Posterior cingulate gyrus (tissue), 11 donors: Measurements from ENCODE around the gene DDX24.
"Not testable (repeated sequence)": the region's sequence is repeated elsewhere in the genome, so short reads cannot be mapped to it uniquely, and the experiment has no call there.

Experiments used
- DNase-seq, 10 donors: peaks; one replicate each; pipeline versions ENCODE4 v3.0.0 to v3.0.0-alpha.2; 2020 to 2021; ENCODE audit warnings: mixed read lengths in 3 of 10
- intact Hi-C: fragments of 100-400 bp; cut with DNase I; formaldehyde crosslinking; loops from one replicate; pipeline ENCODE4 v1.15.1; 2023

The DDX24 gene

GRCh38 chr14:94088516-94088915, 7.5 kb upstream of the DDX24 start:
- intact Hi-C loops: no loop called here
- no peak for DNase-seq

- no peak for DNase-seq
- intact Hi-C loops: no loop called here
Observed at GRCh38 chr14:94087891-94088290, 6.9 kb upstream of the DDX24 start.

- no peak for DNase-seq
- intact Hi-C loops: loop anchor here (2.0 to 5.0 kb wide), 3 partner anchors 46 to 96 kb away; partner anchors contain the start of gene IFI27L2
Observed at GRCh38 chr14:94081386-94081820, 401 bp upstream of the DDX24 start.

- no peak for DNase-seq
- intact Hi-C loops: loop anchor here (2.0 to 5.0 kb wide), 3 partner anchors 47 to 97 kb away; partner anchors contain the start of gene IFI27L2
Observed at GRCh38 chr14:94079891-94080620, 946 bp downstream of the DDX24 start.

- no peak for DNase-seq
- intact Hi-C loops: no loop called here
Observed at GRCh38 chr14:94077823-94078222, 3.2 kb downstream of the DDX24 start.

- DNase-seq: no peak
Observed at GRCh38 chr14:94077111-94077821, 3.7 kb downstream of the DDX24 start.

GRCh38 chr14:94075008-94075407, 6.0 kb downstream of the DDX24 start:
- intact Hi-C loops: no loop called here
- DNase-seq: no peak

More at GRCh38 chr14:94077111-94077821, 3.7 kb downstream of the DDX24 start:
- intact Hi-C loops: no loop called here

GRCh38 chr14:94074534-94074933, 6.5 kb downstream of the DDX24 start:
- DNase-seq: no peak
- intact Hi-C loops: no loop called here

- intact Hi-C loops, DNase-seq: not testable (repeated sequence)
Observed at GRCh38 chr14:94072076-94072475, 8.9 kb downstream of the DDX24 start.

GRCh38 chr14:94066089-94066676, 14.8 kb downstream of the DDX24 start:
- no peak for DNase-seq
- intact Hi-C loops: no loop called here

- intact Hi-C loops: no loop called here
- DNase-seq: peak in 1 of 10 donors; percentile 41
Observed at GRCh38 chr14:94062344-94062940, 18.6 kb downstream of the DDX24 start.

- intact Hi-C loops: no loop called here
- no peak for DNase-seq
Observed at GRCh38 chr14:94059998-94060397, 21.0 kb downstream of the DDX24 start.

GRCh38 chr14:94058674-94059138, 22.3 kb downstream of the DDX24 start:
- intact Hi-C loops: no loop called here
- DNase-seq: peak in 1 of 10 donors; percentile 3

- no peak for DNase-seq
- intact Hi-C loops: no loop called here
Observed at GRCh38 chr14:94058128-94058673, 22.8 kb downstream of the DDX24 start.

GRCh38 chr14:94056579-94057308, 24.3 kb downstream of the DDX24 start:
- peak in 2 of 10 donors; percentile 9 for DNase-seq

GRCh38 chr14:94054936-94055335, 26.1 kb downstream of the DDX24 start:
- DNase-seq: no peak
- intact Hi-C loops: no loop called here

More at GRCh38 chr14:94056579-94057308, 24.3 kb downstream of the DDX24 start:
- intact Hi-C loops: no loop called here

- intact Hi-C loops: no loop called here
- no peak for DNase-seq
Observed at GRCh38 chr14:94054401-94054800, 26.6 kb downstream of the DDX24 start.

- peak in 1 of 10 donors; percentile 5 for DNase-seq
- intact Hi-C loops: no loop called here
Observed at GRCh38 chr14:94052662-94053061, 28.3 kb downstream of the DDX24 start.

- intact Hi-C loops: no loop called here
- no peak for DNase-seq
Observed at GRCh38 chr14:94052199-94052598, 28.8 kb downstream of the DDX24 start.

GRCh38 chr14:94051779-94052178, 29.2 kb downstream of the DDX24 start:
- DNase-seq: peak in 2 of 10 donors; percentile 15 to 40
- intact Hi-C loops: loop anchor here (2.0 kb wide), 1 partner anchor 85 kb away; no protein-coding TSS in a partner anchor
